GM18909 (cell line): ENCODE data around the gene PYGM.

Experiments used
- ATAC-seq: cut with Tn5 transposase; IDR thresholded peaks from one replicate; pipeline ENCODE4 v1.9.1; 2021; ENCODE audit warnings: mild to moderate bottlenecking; ENCODE audit not compliant: unreplicated experiment, poor library complexity

Gene PYGM

DNA sequence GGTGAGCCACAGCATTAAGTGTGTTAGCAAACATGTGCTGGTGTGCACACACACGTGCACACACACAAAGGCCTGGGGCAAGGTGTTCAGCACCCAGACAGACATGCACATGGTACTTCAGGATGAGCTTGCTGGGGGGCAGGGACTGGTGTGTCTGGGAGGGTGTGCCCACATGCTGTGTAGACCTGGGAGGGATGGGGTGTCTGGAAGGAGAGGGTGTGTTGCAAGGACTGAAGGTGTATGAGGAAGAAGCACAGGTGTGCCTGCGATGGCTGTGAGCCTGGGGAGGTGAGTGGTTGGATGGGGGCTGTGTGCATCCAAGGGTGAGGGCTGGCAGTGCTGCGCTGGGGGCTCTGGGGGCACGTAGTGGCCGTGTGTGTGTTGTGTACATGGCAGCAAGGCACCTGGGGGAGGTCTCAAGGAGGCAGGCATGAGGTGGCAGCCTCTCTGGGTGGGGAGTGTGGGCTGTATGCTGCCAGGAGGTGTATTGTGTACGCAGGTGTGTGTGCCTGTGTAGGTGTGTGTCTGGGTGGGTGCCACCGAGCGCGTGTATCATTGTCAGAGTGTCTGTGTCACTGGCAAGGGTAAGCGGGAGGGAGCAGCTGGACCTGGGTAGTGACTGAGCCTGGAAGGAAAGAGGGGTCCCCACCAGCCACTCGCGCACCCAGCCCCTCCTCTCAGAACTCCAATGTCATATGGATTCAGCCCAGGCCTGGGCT, 39.0 kb downstream of the PYGM start:
- no peak for ATAC-seq

DNA sequence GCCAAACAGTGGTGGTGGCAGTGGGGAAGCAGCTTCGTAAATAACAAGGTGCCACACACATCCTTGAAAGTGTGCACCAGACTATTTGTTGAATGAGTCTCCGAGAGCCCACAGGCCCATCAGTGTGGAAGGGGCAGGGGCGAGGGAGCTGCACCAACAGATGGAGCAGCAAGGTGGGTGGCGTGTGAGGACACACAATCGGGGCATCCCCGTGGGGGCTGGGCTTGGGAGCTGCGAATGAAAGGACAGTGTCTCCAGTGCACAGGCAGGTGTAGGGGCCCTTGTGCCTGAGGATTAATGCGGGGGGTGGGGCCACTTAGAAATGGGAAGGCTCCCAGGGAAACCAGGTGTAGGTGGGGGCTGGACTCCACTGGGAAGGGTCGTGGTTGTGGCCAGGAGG, 39.6 kb downstream of the PYGM start:
- no peak for ATAC-seq

- no peak for ATAC-seq
These were observed 40.4 kb downstream of the PYGM start for GRCh38 chr11:64719406-64719805.

GRCh38 chr11:64718780-64719124, 41.0 kb downstream of the PYGM start:
- ATAC-seq: no peak

- ATAC-seq: no peak
These were observed 41.5 kb downstream of the PYGM start for GRCh38 chr11:64718084-64718779.

GRCh38 chr11:64717268-64717578, 42.6 kb downstream of the PYGM start:
- no peak for ATAC-seq

DNA sequence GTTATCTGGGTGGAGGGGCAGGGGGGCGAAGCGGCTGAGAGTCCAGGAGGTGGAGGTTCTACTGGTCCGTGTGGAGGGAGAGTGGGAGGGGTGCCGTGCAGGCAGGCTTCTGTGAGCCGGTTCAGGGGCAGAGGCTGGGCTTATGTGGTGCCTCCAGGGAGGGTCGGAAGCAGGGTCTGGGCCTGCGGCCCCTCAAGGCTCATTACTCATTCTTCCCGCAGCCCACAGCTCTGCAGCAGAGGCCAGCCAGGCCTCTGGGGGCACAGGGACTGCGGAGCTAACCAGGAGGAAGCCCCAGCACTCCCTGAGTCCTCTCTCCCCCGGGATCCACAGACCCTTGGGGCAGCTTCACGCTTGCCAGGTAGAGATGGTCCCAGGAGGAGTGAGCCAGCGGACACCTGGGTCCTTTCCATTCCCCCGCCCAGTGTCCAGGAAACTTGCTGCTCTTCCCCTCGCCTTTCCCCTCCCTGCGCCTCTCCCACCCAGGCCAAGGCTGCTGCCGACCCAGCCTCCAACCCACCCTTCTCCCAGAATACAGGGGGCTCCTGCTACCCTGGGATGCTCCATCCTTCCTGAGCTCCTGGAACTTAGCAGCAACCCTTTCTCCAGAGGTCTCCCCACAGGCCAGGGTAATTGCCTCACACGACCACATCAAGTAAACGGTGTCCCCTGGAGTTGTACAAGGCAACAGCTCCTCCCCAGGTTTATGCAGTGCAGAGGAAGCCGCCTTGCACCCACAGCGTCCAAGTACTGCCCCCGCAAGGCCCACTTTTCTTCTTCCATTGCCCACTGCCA, 43.1 kb downstream of the PYGM start:
- no peak for ATAC-seq

DNA sequence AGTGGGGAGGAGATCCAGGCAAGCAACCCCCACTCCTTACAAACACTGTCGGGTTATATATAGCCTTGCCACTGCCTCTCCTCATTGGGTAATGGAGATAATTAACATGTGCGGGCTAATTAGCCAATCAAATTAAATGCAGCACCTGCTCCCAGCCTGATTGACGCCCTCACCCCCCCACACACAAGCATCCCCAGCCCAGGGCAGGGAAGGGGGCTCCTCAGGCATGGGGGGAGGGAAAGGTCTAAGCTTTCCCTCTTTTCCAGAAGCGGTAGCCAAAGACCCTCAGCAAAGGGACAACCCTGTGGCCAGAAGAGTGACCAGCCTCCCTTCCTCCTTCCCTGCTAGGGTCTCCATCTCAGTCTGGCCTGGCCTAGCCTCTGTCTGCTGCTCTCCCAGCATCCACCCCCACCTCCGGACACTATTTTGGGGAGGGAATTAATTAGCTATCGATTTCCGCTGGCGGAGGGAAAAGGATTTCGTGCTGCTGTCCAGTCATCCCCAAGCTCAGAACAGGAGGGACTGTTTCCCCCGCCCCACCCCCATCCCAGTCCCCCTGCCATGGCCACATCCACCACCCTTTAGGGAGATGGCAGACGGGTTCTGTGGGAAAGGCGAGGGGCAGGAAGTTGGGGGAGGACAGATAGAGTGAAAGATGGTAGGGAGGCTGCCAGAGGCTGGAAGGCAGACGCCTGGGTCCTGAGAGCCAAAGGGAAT, 43.9 kb downstream of the PYGM start:
- ATAC-seq: no peak

- ATAC-seq: no peak
These were observed 44.7 kb downstream of the PYGM start for GRCh38 chr11:64715110-64715509.

GRCh38 chr11:64714666-64715065, 45.1 kb downstream of the PYGM start:
- no peak for ATAC-seq

DNA sequence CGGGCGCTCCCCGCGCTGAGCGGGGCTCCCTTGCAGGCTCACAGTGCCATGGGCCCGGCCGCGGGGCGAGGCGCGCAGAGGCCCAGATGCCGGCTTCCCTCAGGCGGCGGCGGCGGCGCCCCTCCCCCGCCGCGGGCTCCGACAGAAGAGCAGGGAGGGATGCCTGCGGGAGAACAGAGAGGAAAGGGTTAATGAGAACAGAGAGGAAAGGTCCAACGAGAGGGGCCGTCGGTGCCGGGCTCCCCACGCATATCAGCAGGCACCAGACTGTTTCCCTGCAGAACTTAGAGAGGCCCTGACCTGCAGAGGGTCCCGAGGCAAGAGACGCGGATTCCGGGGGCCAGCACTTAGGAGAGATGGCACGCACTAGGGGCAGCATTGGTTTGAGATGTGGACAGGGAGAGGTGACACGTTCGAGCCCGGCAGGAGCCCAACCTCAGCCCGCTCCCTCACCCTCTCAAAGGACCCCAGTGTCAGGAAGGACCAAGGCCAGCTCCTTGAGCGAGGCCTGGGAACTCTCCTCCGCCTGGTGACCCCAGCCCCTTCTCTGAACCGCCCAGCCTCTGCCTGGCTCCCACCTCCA, 45.9 kb downstream of the PYGM start:
- ATAC-seq: no peak

DNA sequence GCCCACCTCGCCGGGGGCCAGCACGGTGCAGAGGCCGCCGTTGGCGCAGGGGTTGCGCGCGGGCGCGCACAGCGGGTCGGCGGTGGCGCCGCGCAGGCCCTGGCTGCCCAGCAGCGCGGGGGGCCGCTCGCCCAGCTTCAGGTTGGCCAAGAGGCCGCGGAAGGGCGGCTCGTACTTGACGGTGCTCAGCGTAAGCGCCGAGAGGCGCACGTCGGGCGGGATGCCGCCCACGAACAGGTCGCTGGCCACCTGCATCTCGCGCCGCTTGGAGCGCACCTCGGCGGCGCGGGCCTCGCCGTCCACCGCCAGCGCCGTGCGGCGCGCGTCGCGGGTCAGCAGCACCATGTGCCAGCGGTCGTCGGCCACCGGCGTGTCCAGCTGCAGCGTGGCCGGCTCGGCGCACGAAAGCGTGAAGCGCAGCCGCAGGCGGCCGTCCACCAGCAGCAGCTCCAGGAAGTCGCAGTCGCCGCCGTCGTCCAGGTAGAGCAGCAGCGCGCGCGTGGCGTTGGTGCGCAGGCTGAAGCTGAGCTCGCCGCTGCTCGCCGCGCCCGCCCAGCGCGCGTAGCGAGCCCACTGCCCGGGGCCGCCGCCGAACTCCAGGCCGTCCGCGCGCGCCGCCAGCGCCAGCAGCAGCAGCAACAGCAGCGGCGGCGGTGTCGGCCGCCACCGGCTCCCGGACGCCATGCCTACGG, 46.6 kb downstream of the PYGM start:
- no peak for ATAC-seq

GRCh38 chr11:64712430-64713015, 47.3 kb downstream of the PYGM start:
- no peak for ATAC-seq

DNA sequence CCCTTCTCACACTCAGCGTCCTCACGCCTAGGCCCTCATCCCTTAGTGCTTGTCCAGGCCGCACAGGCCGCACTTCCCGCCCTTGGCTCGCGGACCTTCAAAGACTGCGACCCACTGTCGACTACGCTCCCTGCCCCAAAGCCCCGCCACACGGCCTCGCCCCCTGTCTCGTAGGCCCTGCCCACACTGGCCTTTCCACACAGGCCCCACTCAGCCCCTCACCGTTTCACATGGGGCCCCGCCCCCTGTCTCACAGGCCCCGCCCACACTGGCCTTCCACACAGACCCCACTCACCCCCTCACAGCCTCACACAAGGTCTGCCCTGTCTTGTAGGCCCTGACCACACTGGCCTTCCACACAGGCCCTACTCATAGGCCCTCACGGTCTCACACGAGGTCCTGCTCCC, 47.8 kb downstream of the PYGM start:
- ATAC-seq: no peak

GRCh38 chr11:64711138-64711955, 48.4 kb downstream of the PYGM start:
- ATAC-seq: no peak

- no peak for ATAC-seq
These were observed 49.2 kb downstream of the PYGM start for GRCh38 chr11:64710418-64711137.

- ATAC-seq: no peak
These were observed 54.3 kb downstream of the PYGM start for GRCh38 chr11:64705501-64705900.

DNA sequence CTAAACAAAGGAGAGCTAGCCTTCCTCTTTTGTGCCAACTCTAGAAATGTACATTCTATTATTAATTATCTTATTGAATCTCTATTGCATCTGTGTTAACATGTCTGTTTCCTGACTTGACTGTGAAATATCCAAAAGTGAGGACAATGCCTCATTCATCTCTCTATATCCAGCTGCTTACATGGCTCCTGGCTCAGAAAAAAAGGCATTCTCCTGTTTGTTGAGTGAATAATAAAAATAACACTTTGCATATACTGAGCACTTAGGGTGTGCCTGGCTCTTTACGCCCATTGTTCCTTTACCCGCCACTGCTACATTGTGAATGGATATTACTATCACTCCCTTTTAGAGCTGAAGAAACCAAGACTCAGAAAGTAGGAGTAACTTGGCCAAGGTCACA, 56.7 kb downstream of the PYGM start:
- ATAC-seq: no peak
